ENCODE data around the gene AOPEP.

- TF ChIP-seq CTCF (IDR thresholded peaks at IDR 0.05) (no peak), POLR2A (IDR thresholded peaks at IDR 0.05) (no peak), POLR2AphosphoS5 (IDR thresholded peaks at IDR 0.05) (no peak)
Measured at GRCh38 chr9:94758031-94758430, 31.5 kb downstream of the AOPEP start.

All from suprapubic skin (tissue), 4 donors.